ENCODE measurements around the gene SYT14.

- TF ChIP-seq, protein P1, sequence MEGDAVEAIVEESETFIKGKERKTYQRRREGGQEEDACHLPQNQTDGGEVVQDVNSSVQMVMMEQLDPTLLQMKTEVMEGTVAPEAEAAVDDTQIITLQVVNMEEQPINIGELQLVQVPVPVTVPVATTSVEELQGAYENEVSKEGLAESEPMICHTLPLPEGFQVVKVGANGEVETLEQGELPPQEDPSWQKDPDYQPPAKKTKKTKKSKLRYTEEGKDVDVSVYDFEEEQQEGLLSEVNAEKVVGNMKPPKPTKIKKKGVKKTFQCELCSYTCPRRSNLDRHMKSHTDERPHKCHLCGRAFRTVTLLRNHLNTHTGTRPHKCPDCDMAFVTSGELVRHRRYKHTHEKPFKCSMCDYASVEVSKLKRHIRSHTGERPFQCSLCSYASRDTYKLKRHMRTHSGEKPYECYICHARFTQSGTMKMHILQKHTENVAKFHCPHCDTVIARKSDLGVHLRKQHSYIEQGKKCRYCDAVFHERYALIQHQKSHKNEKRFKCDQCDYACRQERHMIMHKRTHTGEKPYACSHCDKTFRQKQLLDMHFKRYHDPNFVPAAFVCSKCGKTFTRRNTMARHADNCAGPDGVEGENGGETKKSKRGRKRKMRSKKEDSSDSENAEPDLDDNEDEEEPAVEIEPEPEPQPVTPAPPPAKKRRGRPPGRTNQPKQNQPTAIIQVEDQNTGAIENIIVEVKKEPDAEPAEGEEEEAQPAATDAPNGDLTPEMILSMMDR (IDR thresholded peaks at IDR 0.05), result peak; percentile 69
- TF ChIP-seq CREB1 (CRISPR knock-in tag; IDR thresholded peaks at IDR 0.05) (no peak), HMGXB4 (CRISPR knock-in tag; IDR thresholded peaks at IDR 0.05) (no peak), ZNF232 (CRISPR knock-in tag; IDR thresholded peaks at IDR 0.05) (no peak), SMAD3 (CRISPR knock-in tag; IDR thresholded peaks at IDR 0.05; ENCODE audit: borderline replicate concordance) (no peak), TEAD4 (CRISPR knock-in tag; IDR thresholded peaks at IDR 0.05) (no peak), SOX15 (CRISPR knock-in tag; IDR thresholded peaks at IDR 0.05) (no peak), FOXP1 (CRISPR knock-in tag; IDR thresholded peaks at IDR 0.05; ENCODE audit: borderline replicate concordance) (no peak), ELF4 (CRISPR knock-in tag; IDR thresholded peaks at IDR 0.05; ENCODE audit: low read depth) (no peak), TCF7 (CRISPR knock-in tag; IDR thresholded peaks at IDR 0.05; ENCODE audit: low read depth) (no peak), ERG (CRISPR knock-in tag; IDR thresholded peaks at IDR 0.05) (no peak)
- TF ChIP-seq, protein P2, sequence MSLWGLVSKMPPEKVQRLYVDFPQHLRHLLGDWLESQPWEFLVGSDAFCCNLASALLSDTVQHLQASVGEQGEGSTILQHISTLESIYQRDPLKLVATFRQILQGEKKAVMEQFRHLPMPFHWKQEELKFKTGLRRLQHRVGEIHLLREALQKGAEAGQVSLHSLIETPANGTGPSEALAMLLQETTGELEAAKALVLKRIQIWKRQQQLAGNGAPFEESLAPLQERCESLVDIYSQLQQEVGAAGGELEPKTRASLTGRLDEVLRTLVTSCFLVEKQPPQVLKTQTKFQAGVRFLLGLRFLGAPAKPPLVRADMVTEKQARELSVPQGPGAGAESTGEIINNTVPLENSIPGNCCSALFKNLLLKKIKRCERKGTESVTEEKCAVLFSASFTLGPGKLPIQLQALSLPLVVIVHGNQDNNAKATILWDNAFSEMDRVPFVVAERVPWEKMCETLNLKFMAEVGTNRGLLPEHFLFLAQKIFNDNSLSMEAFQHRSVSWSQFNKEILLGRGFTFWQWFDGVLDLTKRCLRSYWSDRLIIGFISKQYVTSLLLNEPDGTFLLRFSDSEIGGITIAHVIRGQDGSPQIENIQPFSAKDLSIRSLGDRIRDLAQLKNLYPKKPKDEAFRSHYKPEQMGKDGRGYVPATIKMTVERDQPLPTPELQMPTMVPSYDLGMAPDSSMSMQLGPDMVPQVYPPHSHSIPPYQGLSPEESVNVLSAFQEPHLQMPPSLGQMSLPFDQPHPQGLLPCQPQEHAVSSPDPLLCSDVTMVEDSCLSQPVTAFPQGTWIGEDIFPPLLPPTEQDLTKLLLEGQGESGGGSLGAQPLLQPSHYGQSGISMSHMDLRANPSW (CRISPR knock-in tag; conservative IDR thresholded peaks at IDR 0.05; ENCODE audit: low read depth), result no peak
Observed at GRCh38 chr1:209899948-209900347, 38.1 kb upstream of the SYT14 start.

All from WTC11 (cell line).